Endothelial cell of umbilical vein (primary cell): ENCODE measurements around the gene NXPH1. TPM values are rescaled to one million over a fixed set of nuclear protein-coding genes. Genes with fewer than 3 reads are reported as not detected.

Experiments used
- BruUV-seq: library from RNA; stranded (reverse); fragments of 400-500 nt; replicated peaks from 2 replicates; lab custom pipeline; 2021; lab: Mats Ljungman, UMichigan
- CTCF ChIA-PET: fragments of 300-600, 350-600 bp; sonication (Branson Sonifier 250); formaldehyde crosslinking; loops from one replicate; lab custom pipeline; 2021; ENCODE audit warnings: antibody characterized with exemption, inconsistent platforms; lab: Charles Lee
- POLR2A ChIA-PET: fragments of 300-600, 350-600 bp; sonication (Branson Sonifier 250); formaldehyde crosslinking; loops from one replicate; lab custom pipeline; 2021; ENCODE audit warnings: antibody characterized with exemption, inconsistent platforms; lab: Charles Lee
- DNase-seq: peaks from one replicate; pipeline ENCODE4 v3.0.0-alpha.2; 2011; ENCODE audit warnings: low read depth, low spot score
- FAIRE-seq: peaks from 2 replicates; lab custom pipeline; 2011; peaks lifted over from hg19 to GRCh38; lab: Jason Lieb, UNC
- H2AFZ ChIP-seq: 2 replicates; pipeline ENCODE4 v1.6.0; 2012; ENCODE audit warnings: low read depth, low read length, control low read depth, inconsistent platforms
- H3K27ac ChIP-seq: 2 replicates; pipeline ENCODE4 v1.5.1; 2011; ENCODE audit warnings: low read depth, mild to moderate bottlenecking, control low read depth, low read length, moderate library complexity; ENCODE audit not compliant: insufficient read depth
- H3K27me3 ChIP-seq, 2 experiments: 2 replicates each; pipeline versions ENCODE4 v1.6.0 to v1.6.1; 2011; ENCODE audit warnings: low read length in 2 of 2, mixed read lengths in 1 of 2; ENCODE audit not compliant: control insufficient read depth in 2 of 2, insufficient read depth in 2 of 2
- H3K36me3 ChIP-seq, 2 experiments: 2 replicates in 1 of 2; 3 replicates in 1 of 2; pipeline ENCODE4 v1.5.1; 2011; ENCODE audit warnings: low read length in 2 of 2, mild to moderate bottlenecking in 1 of 2, moderate library complexity in 1 of 2; ENCODE audit not compliant: control insufficient read depth in 2 of 2, insufficient read depth in 2 of 2; ENCODE audit errors: extremely low read depth in 1 of 2
- H3K4me1 ChIP-seq: 3 replicates; pipeline ENCODE4 v1.5.1; 2011; ENCODE audit warnings: mild to moderate bottlenecking, low read length; ENCODE audit not compliant: control insufficient read depth, insufficient read depth; ENCODE audit errors: extremely low read depth
- H3K4me2 ChIP-seq: 2 replicates; pipeline ENCODE4 v1.6.1; 2011; ENCODE audit warnings: low read length, control low read depth, mixed read lengths; ENCODE audit not compliant: insufficient read depth
- H3K4me3 ChIP-seq, 3 experiments: fragments of 200-600 bp in 1 of 3; sonication (generic), shearing (Covaris generic) in 1 of 3; replicated peaks in 1 of 3; 2 replicates each; pipeline ENCODE4 v1.5.1; 2011 to 2016; ENCODE audit warnings: control low read depth in 3 of 3, low read length in 3 of 3, mild to moderate bottlenecking in 2 of 3, inconsistent platforms in 1 of 3, low read depth in 1 of 3, moderate library complexity in 1 of 3; ENCODE audit not compliant: insufficient read depth in 1 of 3
- H3K79me2 ChIP-seq: 2 replicates; pipeline ENCODE4 v1.6.0; 2012; ENCODE audit warnings: low read length, inconsistent platforms; ENCODE audit not compliant: control insufficient read depth, insufficient read depth
- H3K9ac ChIP-seq: replicated peaks from 2 replicates; pipeline ENCODE3; 2011; ENCODE audit warnings: low read length, control low read depth; ENCODE audit not compliant: insufficient read depth; ENCODE audit errors: extremely low read depth
- H3K9me1 ChIP-seq: replicated peaks from 3 replicates; pipeline ENCODE4 v1.6.0; 2011; ENCODE audit warnings: mild to moderate bottlenecking, low read length; ENCODE audit not compliant: control insufficient read depth, insufficient read depth; ENCODE audit errors: extremely low read depth
- H3K9me3 ChIP-seq: replicated peaks from 2 replicates; pipeline ENCODE4 v1.5.1; 2012; ENCODE audit warnings: low read length, inconsistent platforms; ENCODE audit not compliant: control insufficient read depth, insufficient read depth
- H4K20me1 ChIP-seq: replicated peaks from 2 replicates; pipeline ENCODE3; 2011; ENCODE audit warnings: mild to moderate bottlenecking, low read length; ENCODE audit not compliant: control insufficient read depth, insufficient read depth; ENCODE audit errors: extremely low read depth
- EZH2 ChIP-seq: IDR thresholded peaks from 2 replicates; pipeline ENCODE4 v1.6.1; 2012; ENCODE audit warnings: borderline replicate concordance, low read depth, mild to moderate bottlenecking, moderate library complexity, low read length, inconsistent platforms; ENCODE audit not compliant: severe bottlenecking
- FOS ChIP-seq: IDR thresholded peaks from 2 replicates; pipeline ENCODE4 v1.6.1; 2011; ENCODE audit warnings: mild to moderate bottlenecking, low read length, moderate library complexity, borderline replicate concordance; ENCODE audit not compliant: insufficient read depth
- GATA2 ChIP-seq: IDR thresholded peaks from 2 replicates; pipeline ENCODE4 v1.7.0; 2011; ENCODE audit warnings: low read depth, mild to moderate bottlenecking, moderate library complexity, mixed read lengths, low read length; ENCODE audit not compliant: insufficient read length, insufficient read depth
- JUN ChIP-seq: IDR thresholded peaks from 2 replicates; pipeline ENCODE4 v1.6.1; 2011; ENCODE audit warnings: borderline replicate concordance, low read depth; ENCODE audit not compliant: insufficient read length, insufficient read depth
- MYC ChIP-seq: IDR thresholded peaks from one replicate; pipeline ENCODE4 v1.6.1; 2011; ENCODE audit warnings: mild to moderate bottlenecking, low read depth, low read length
- POLR2A ChIP-seq: IDR thresholded peaks from 2 replicates; pipeline ENCODE4 v1.6.1; 2012; ENCODE audit warnings: low read depth, mild to moderate bottlenecking, control low read depth, low read length
- dilution Hi-C: fragments of 300-500 bp; cut with MboI; formaldehyde crosslinking; loops from one replicate; pipeline ENCODE4 v1.15.0; 2019; ENCODE audit warnings: low sequenced_read_pairs; ENCODE audit not compliant: extremely low pct_ligation_motif_present
- intact Hi-C: fragments of 100-400 bp; cut with micrococcal nuclease; formaldehyde crosslinking; loops from one replicate; pipeline ENCODE4 v1.10.0; 2022
- polyA plus RNA-seq, 4 experiments: library from polyadenylated mRNA; depleted of rRNA in 3 of 4; stranded (reverse) in 3 of 4; unstranded in 1 of 4; fragments of >200 nt; gene quantifications; 2 replicates each; pipeline versions ENCODE4 v1.2.1 to v1.2.3, GENCODE V29; 2011 to 2012; ENCODE audit warnings: missing spikeins in 1 of 4
- total RNA-seq: library from RNA; stranded (reverse); gene quantifications from 2 replicates; pipeline ENCODE4 v1.2.3, GENCODE V29; 2021
- TF ChIP-seq, protein P1 (sequence below), 2 donors: IDR thresholded peaks; 1 replicate in 1 of 2; 2 replicates in 1 of 2; pipeline ENCODE4 v1.5.1; 2011; ENCODE audit warnings: low read length in 2 of 2, mild to moderate bottlenecking in 2 of 2, moderate library complexity in 2 of 2, control low read depth in 1 of 2, inconsistent platforms in 1 of 2, low read depth in 1 of 2; ENCODE audit not compliant: insufficient read depth in 1 of 2; ENCODE audit errors: extremely low read depth in 1 of 2

Gene NXPH1
- total and polyA plus RNA-seq, 2 donors (not counting 3 experiments of a cell fraction or from before 2014, with no cell fraction given), result not detected

DNA sequence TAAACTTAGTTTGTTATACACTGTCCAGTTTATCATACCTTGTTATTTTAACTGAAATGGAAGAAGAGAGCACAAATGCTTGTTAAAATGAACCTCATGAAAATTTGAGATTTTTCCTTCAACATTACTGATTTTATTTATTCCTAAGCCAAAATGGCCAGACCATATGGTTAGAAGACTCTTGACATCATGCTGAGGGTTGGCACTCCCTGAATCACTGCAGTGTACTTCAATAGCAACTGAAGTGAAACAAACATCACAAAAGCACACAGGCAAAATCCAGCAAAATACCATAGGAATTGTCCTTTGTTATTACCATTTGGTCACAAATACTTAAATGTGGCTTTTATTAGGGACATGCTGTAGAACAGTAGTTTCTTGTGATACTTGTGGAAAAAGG, 347.8 kb downstream of the NXPH1 start:
- no peaks in the 10 kb centered on the region for H3K36me3 ChIP-seq
- ChIA-PET CTCF (no interaction called here), POLR2A (no interaction called here)
- no peak for FAIRE-seq
- no peak overlapping the region for H3K4me3 ChIP-seq
- H3K4me2 ChIP-seq, result no peak overlapping the region
- H3K9me3 ChIP-seq, result no peaks in the 10 kb centered on the region
- BruUV-seq, result no TSS peak
- H3K4me1 ChIP-seq, result no peaks in the 10 kb centered on the region
- H4K20me1 ChIP-seq, result no peaks in the 10 kb centered on the region
- no peak for DNase-seq
- no peaks in the 10 kb centered on the region for H3K79me2 ChIP-seq
- intact Hi-C loops, result no loop called here
- H3K9ac ChIP-seq, result no peak overlapping the region
- TF ChIP-seq JUN (no peak), FOS (no peak)
- H3K27ac ChIP-seq, result no peak overlapping the region
- no peaks in the 10 kb centered on the region for H3K27me3 ChIP-seq
- H3K9me1 ChIP-seq, result no peaks in the 10 kb centered on the region
- dilution Hi-C loops, result no loop called here
- H2AFZ ChIP-seq, result no peak overlapping the region

DNA sequence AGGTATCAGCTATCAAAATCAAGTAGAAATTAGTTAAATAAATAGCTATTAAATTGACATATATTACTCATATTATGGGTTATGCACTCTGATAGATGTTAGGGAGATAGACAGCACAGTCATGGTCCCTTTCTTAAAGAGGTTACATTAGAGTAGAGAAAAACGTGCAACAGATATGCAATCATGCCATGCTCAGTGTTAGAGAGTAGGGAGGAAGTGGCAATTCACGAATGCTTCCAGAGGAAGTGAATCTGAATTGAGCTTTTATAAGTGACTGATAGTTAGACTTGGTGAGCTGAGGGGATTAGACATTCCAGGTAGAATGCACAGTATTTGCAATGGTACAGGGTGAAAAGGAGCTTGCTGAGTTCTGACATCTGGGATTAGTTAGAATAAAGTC, 349.8 kb downstream of the NXPH1 start:
- FAIRE-seq, result no peak
- ChIA-PET CTCF (no interaction called here), POLR2A (no interaction called here)
- Histone ChIP-seq H3K27ac (no peak overlapping the region), H3K27me3 (no peaks in the 10 kb centered on the region), H3K9me3 (peaks cover 4% of the 10 kb centered on the region), H3K9ac (no peak overlapping the region), H4K20me1 (no peaks in the 10 kb centered on the region), H3K36me3 (no peaks in the 10 kb centered on the region), H3K4me3 (no peak overlapping the region), H3K79me2 (no peaks in the 10 kb centered on the region), H3K9me1 (no peaks in the 10 kb centered on the region), H3K4me2 (no peak overlapping the region), H3K4me1 (no peaks in the 10 kb centered on the region), H2AFZ (no peak overlapping the region)
- no peak for DNase-seq
- BruUV-seq, result no TSS peak
- intact Hi-C loops, result no loop called here
- dilution Hi-C loops, result no loop called here
- no peak for TF ChIP-seq FOS
- TF ChIP-seq POLR2A, result no peak
- TF ChIP-seq, protein P1, sequence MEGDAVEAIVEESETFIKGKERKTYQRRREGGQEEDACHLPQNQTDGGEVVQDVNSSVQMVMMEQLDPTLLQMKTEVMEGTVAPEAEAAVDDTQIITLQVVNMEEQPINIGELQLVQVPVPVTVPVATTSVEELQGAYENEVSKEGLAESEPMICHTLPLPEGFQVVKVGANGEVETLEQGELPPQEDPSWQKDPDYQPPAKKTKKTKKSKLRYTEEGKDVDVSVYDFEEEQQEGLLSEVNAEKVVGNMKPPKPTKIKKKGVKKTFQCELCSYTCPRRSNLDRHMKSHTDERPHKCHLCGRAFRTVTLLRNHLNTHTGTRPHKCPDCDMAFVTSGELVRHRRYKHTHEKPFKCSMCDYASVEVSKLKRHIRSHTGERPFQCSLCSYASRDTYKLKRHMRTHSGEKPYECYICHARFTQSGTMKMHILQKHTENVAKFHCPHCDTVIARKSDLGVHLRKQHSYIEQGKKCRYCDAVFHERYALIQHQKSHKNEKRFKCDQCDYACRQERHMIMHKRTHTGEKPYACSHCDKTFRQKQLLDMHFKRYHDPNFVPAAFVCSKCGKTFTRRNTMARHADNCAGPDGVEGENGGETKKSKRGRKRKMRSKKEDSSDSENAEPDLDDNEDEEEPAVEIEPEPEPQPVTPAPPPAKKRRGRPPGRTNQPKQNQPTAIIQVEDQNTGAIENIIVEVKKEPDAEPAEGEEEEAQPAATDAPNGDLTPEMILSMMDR (IDR thresholded peaks at IDR 0.05; ENCODE audit: extremely low read depth in 1 of 2, insufficient read depth in 1 of 2, low read depth in 1 of 2, low read length in 2 of 2), result no peak
- TF ChIP-seq GATA2, result no peak
- no peak for TF ChIP-seq EZH2
- TF ChIP-seq JUN, result no peak
- no peak for TF ChIP-seq MYC
